K562 (cell line): ENCODE data around the gene FBLN2. TPM values are rescaled to one million over a fixed set of nuclear protein-coding genes. Genes with fewer than 3 reads are reported as not detected.
A peak's percentile ranks its signal among the peaks of the same experiment; 100 is the strongest.

Source experiments
- ATAC-seq: fragments of 200-7000 bp; cut with Tn5 transposase; 3 replicates; pipeline ENCODE4 v1.9.1; 2020; ENCODE audit warnings: moderate library complexity
- BruUV-seq: library from RNA; stranded (reverse); fragments of 400-500 nt; replicated peaks from 2 replicates; lab custom pipeline; 2021; lab: Mats Ljungman, UMichigan
- CTCF ChIA-PET: fragments of 300-600 bp; formaldehyde crosslinking; extraction: SDS; loops from one replicate; lab custom pipeline; 2021; ENCODE audit warnings: low intra/inter-chr PET ratio; lab: Yijun Ruan, JAX
- POLR2A ChIA-PET: fragments of 300-600, 350-650 bp; sonication (Branson Sonifier 250); formaldehyde crosslinking; extraction: SDS; loops from one replicate; lab custom pipeline; 2021; ENCODE audit warnings: antibody characterized with exemption, inconsistent platforms; lab: Yijun Ruan, JAX
- DNase-seq, 4 experiments: peaks; one replicate each; pipeline versions ENCODE4 v3.0.0 to v3.0.0-alpha.2; 2011 to 2018; ENCODE audit warnings: low spot score in 3 of 4, mixed read lengths in 3 of 4; ENCODE audit errors: extremely low read depth in 1 of 4
- FAIRE-seq: peaks from 2 replicates; lab custom pipeline; 2011; peaks lifted over from hg19 to GRCh38; lab: Jason Lieb, UNC
- H2AFZ ChIP-seq: 2 replicates; pipeline ENCODE4 v1.6.0; 2011; ENCODE audit warnings: low read depth, low read length, control low read depth, inconsistent platforms
- H3K27ac ChIP-seq: fragments of 200-600 bp; 3 replicates; pipeline ENCODE4 v1.8.0; 2011; ENCODE audit warnings: low read depth, mild to moderate bottlenecking, control low read depth, inconsistent platforms, low read length, moderate library complexity, mixed read lengths; ENCODE audit errors: extremely low read depth
- H3K27me3 ChIP-seq, 2 experiments: fragments of 300-600 bp in 1 of 2; 2 replicates in 1 of 2; 3 replicates in 1 of 2; pipeline versions ENCODE4 v1.6.0 to v1.8.0; 2011; ENCODE audit warnings: inconsistent platforms in 2 of 2, low read length in 2 of 2, mild to moderate bottlenecking in 1 of 2, mixed read lengths in 1 of 2, moderate library complexity in 1 of 2; ENCODE audit not compliant: control insufficient read depth in 2 of 2, insufficient read depth in 2 of 2
- H3K36me3 ChIP-seq: fragments of 300-600 bp; 3 replicates; pipeline ENCODE4 v1.8.0; 2011; ENCODE audit warnings: mild to moderate bottlenecking, low read length, inconsistent platforms; ENCODE audit not compliant: control insufficient read depth, insufficient read depth
- H3K4me1 ChIP-seq, 2 experiments: fragments of 200-600 bp in 1 of 2; replicated peaks in 1 of 2; 2 replicates in 1 of 2; 3 replicates in 1 of 2; pipeline versions ENCODE4 v1.5.1 to v1.8.0; 2011; ENCODE audit warnings: inconsistent platforms in 2 of 2, low read length in 2 of 2, mild to moderate bottlenecking in 1 of 2, mixed read lengths in 1 of 2, moderate library complexity in 1 of 2; ENCODE audit not compliant: control insufficient read depth in 2 of 2, insufficient read depth in 2 of 2
- H3K4me2 ChIP-seq: 2 replicates; pipeline ENCODE4 v1.6.1; 2011; ENCODE audit warnings: low read length, control low read depth, inconsistent platforms, mixed read lengths; ENCODE audit not compliant: insufficient read depth
- H3K4me3 ChIP-seq: fragments of 200-600 bp; sonication (generic), shearing (Covaris generic); 2 replicates; pipeline ENCODE4 v1.5.1; 2016; ENCODE audit warnings: control low read depth, inconsistent platforms
- H3K79me2 ChIP-seq: fragments of 200-600 bp; 3 replicates; pipeline ENCODE4 v1.8.0; 2011; ENCODE audit warnings: low read length, inconsistent platforms; ENCODE audit not compliant: control insufficient read depth, insufficient read depth
- H3K9ac ChIP-seq, 2 experiments: 2 replicates each; pipeline versions ENCODE4 v1.6.0 to v1.6.1; 2011; ENCODE audit warnings: low read depth in 2 of 2, low read length in 2 of 2, control low read depth in 1 of 2, inconsistent platforms in 1 of 2, mild to moderate bottlenecking in 1 of 2, mixed read lengths in 1 of 2; ENCODE audit not compliant: insufficient read depth in 1 of 2
- H3K9me1 ChIP-seq: one replicate; pipeline ENCODE4 v1.6.0; 2011; ENCODE audit warnings: inconsistent platforms, mild to moderate bottlenecking, low read length, moderate library complexity; ENCODE audit not compliant: control insufficient read depth, insufficient read depth
- H3K9me3 ChIP-seq: replicated peaks from 2 replicates; pipeline ENCODE4 v1.5.1; 2011; ENCODE audit warnings: low read depth, low read length, inconsistent platforms; ENCODE audit not compliant: control insufficient read depth, insufficient read depth
- H4K20me1 ChIP-seq: replicated peaks from 2 replicates; pipeline ENCODE4 v1.6.1; 2011; ENCODE audit warnings: low read length, inconsistent platforms, mixed read lengths; ENCODE audit not compliant: control insufficient read depth, insufficient read depth
- BCL6 ChIP-seq: fragments of 250-450 bp; sonication (Bioruptor Pico); IDR thresholded peaks from 2 replicates; pipeline ENCODE4 v1.4.0; 2020
- CTCF ChIP-seq, 3 experiments: IDR thresholded peaks in 2 of 3; conservative IDR thresholded peaks in 1 of 3; 2 replicates each; pipeline ENCODE4 v1.5.1; 2011 to 2012; ENCODE audit warnings: low read length in 3 of 3, mild to moderate bottlenecking in 3 of 3, control low read depth in 2 of 3, improper control_type of control experiment in 1 of 3, inconsistent platforms in 1 of 3, low read depth in 1 of 3, mixed read lengths in 1 of 3, moderate library complexity in 1 of 3; ENCODE audit not compliant: insufficient read depth in 2 of 3
- FOXP1 ChIP-seq: sonication (generic); formaldehyde crosslinking; IDR thresholded peaks from 2 replicates; pipeline ENCODE4 v1.8.0; 2022; ENCODE audit warnings: mild to moderate bottlenecking, missing genetic modification reagents
- WGBS: fragments of 100-300 bp; shearing (Covaris generic); methylation state at CpG from one replicate; pipeline ENCODE4 v1.1.6; 2016; ENCODE audit warnings: low coverage, mixed read lengths; ENCODE audit not compliant: insufficient coverage; ENCODE audit errors: missing lambda C conversion rate; 5-methylcytosine and 5-hydroxymethylcytosine counted together
- in situ Hi-C: fragments of 300-500 bp; cut with MboI; formaldehyde crosslinking; loops from 4 replicates; pipeline ENCODE4 v1.15.0; 2018; ENCODE audit warnings: inconsistent platforms, mixed read lengths
- intact Hi-C: fragments of 100-400 bp; cut with micrococcal nuclease; formaldehyde crosslinking; loops from 2 replicates; pipeline ENCODE4 v1.14.2; 2022
- polyA plus RNA-seq, 8 experiments: library from polyadenylated mRNA; depleted of rRNA in 4 of 8; stranded (reverse) in 5 of 8; unstranded in 3 of 8; fragments of >200 nt; fragmentation: Nextera tagmentation in 2 of 8; fragmentation: Illumina TruSeq in 1 of 8; extraction: Ambion mirVana in 2 of 8; extraction: Trizol in 1 of 8; gene quantifications; 2 replicates each; pipeline versions ENCODE4 v1.2.1 to v1.2.3, GENCODE V29; 2011 to 2014; ENCODE audit warnings: inconsistent platforms in 1 of 8, missing spikeins in 1 of 8
- total RNA-seq, 7 experiments: library from RNA; depleted of rRNA in 6 of 7; stranded (reverse); fragments of >200 nt in 6 of 7; fragmentation: Illumina TruSeq in 2 of 7; extraction: Trizol in 2 of 7; gene quantifications; 2 replicates each; pipeline versions ENCODE4 v1.2.1 to v1.2.3, GENCODE V29; 2011 to 2021; ENCODE audit warnings: low replicate concordance in 1 of 7

FBLN2 gene
- total and polyA plus RNA-seq, 9 of the 15 experiments (the other 6 are each of a cell fraction or from before 2014, with no cell fraction given): 0.03 to 0.10 (median 0.04) TPM; not detected in 6

DNA sequence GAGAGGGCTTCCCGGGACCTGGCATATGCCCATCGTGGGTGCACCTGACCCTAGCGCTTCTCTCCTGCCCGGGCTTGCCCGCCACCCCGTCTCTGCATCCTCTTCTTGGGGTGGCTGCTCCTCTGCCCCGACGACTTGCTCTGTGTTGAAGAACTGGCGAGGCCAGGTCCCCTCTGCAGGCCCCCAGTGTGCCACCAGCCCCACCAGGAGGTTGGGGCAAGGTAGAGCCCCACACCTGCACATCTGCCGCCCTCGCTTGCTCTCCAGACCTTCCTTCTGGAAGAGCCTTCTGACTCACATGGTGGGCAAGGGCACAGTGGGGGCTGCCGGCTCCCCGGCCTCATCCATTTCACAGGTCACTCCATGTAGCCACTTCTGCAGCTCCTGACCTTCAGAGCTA lies 84.3 kb downstream of the FBLN2 start:
- intact Hi-C loops (no loop called here), in situ Hi-C loops (no loop called here)
- H3K79me2 ChIP-seq: no peaks in the 10 kb centered on the region
- TF ChIP-seq CTCF (IDR thresholded peaks at IDR 0.05 in 2 of 3, conservative IDR thresholded peaks at IDR 0.05 in 1 of 3; ENCODE audit: insufficient read depth in 2 of 3, low read depth in 1 of 3, low read length in 3 of 3) (0 out of 6 replicates have a peak, but pooled peaks of 1 of the 3 experiments have one; percentile 2), FOXP1 (CRISPR knock-in tag) (no peak), BCL6 (CRISPR knock-in tag) (no peak)
- H2AFZ ChIP-seq: no peak overlapping the region
- peaks cover 27% of the 10 kb centered on the region for H4K20me1 ChIP-seq
- H3K4me3 ChIP-seq: no peak overlapping the region
- no peaks in the 10 kb centered on the region for H3K36me3 ChIP-seq
- H3K9me1 ChIP-seq: no peaks in the 10 kb centered on the region
- no peak overlapping the region; a peak in 1 of 4 replicates for H3K9ac ChIP-seq
- H3K27me3 ChIP-seq: peaks cover 65 to 99% of the 10 kb centered on the region in 2 experiments
- ChIA-PET POLR2A (interaction anchor here (0.6 to 0.9 kb wide), 2 partner anchors 12 to 21 kb away, joined by 3 read pairs; no protein-coding TSS in a partner anchor), CTCF (no interaction called here)
- DNase-seq (no peak), ATAC-seq (no peak), FAIRE-seq (no peak)
- no peak overlapping the region for H3K27ac ChIP-seq
- H3K4me2 ChIP-seq: no peak overlapping the region
- H3K9me3 ChIP-seq: no peaks in the 10 kb centered on the region
- BruUV-seq: no TSS peak
- peaks cover 0 to 27% of the 10 kb centered on the region in 2 experiments; a peak in 1 of 5 replicates for H3K4me1 ChIP-seq
- 2% methylated on average over 13 of the region's 13 CpGs for WGBS
